GM23338 (cell line): ENCODE measurements around the gene TMEM143. TPM values are rescaled to one million over a fixed set of nuclear protein-coding genes. Genes with fewer than 3 reads are reported as not detected.

ENCODE experiments used
- ATAC-seq: fragments of 200-7000 bp; cut with Tn5 transposase; 3 replicates; pipeline ENCODE4 v1.9.1; 2020
- DNase-seq: peaks from one replicate; pipeline ENCODE4 v3.0.0-alpha.2; 2015; ENCODE audit warnings: low spot score
- H2AFZ ChIP-seq: fragments of 200-600 bp; sonication (generic); 2 replicates; pipeline ENCODE4 v1.8.0; 2016; ENCODE audit warnings: antibody characterized with exemption, mild to moderate bottlenecking, moderate library complexity
- H3F3A ChIP-seq: fragments of 200-600 bp; sonication (generic); replicated peaks from 2 replicates; pipeline ENCODE4 v1.8.0; 2017; ENCODE audit warnings: antibody characterized with exemption, mixed run types, low read depth
- H3K27ac ChIP-seq: fragments of 200-600 bp; sonication (generic); 2 replicates; pipeline ENCODE4 v1.6.1; 2016; ENCODE audit warnings: low read depth
- H3K27me3 ChIP-seq: fragments of 200-600 bp; sonication (generic); 2 replicates; pipeline ENCODE4 v1.8.0; 2016; ENCODE audit warnings: mild to moderate bottlenecking, mixed run types, moderate library complexity; ENCODE audit not compliant: insufficient read depth
- H3K36me3 ChIP-seq: fragments of 200-600 bp; sonication (generic); 2 replicates; pipeline ENCODE4 v1.8.0; 2016; ENCODE audit warnings: mild to moderate bottlenecking; ENCODE audit not compliant: insufficient read depth
- H3K4me1 ChIP-seq: fragments of 200-600 bp; sonication (generic); 2 replicates; pipeline ENCODE4 v1.8.0; 2016; ENCODE audit warnings: mild to moderate bottlenecking, moderate library complexity; ENCODE audit not compliant: insufficient read depth
- H3K4me2 ChIP-seq: fragments of 200-600 bp; sonication (generic); 2 replicates; pipeline ENCODE4 v1.7.1; 2017; ENCODE audit warnings: mixed run types
- H3K4me3 ChIP-seq: fragments of 200-600 bp; sonication (generic); 2 replicates; pipeline ENCODE4 v1.6.1; 2016; ENCODE audit warnings: mixed run types
- H3K79me2 ChIP-seq: fragments of 200-600 bp; sonication (generic); replicated peaks from 2 replicates; pipeline ENCODE4 v1.8.0; 2017; ENCODE audit warnings: mild to moderate bottlenecking; ENCODE audit not compliant: insufficient read depth
- H3K9me2 ChIP-seq: fragments of 200-600 bp; sonication (generic); 2 replicates; pipeline ENCODE4 v1.8.0; 2017; ENCODE audit not compliant: insufficient read depth
- H4K20me1 ChIP-seq: fragments of 200-600 bp; sonication (generic); replicated peaks from 2 replicates; pipeline ENCODE4 v1.8.0; 2017; ENCODE audit warnings: mild to moderate bottlenecking; ENCODE audit not compliant: insufficient read depth
- H3K27ac Mint-ChIP-seq: 2 replicates; pipeline ENCODE4 v1.8.0; 2020; ENCODE audit warnings: inconsistent platforms, mild to moderate bottlenecking, moderate library complexity, mixed read lengths
- H3K27me3 Mint-ChIP-seq: 3 replicates; pipeline ENCODE4 v1.8.0; 2022; ENCODE audit warnings: low read depth, mild to moderate bottlenecking, moderate library complexity, mixed read lengths, inconsistent platforms; ENCODE audit not compliant: insufficient read depth, poor library complexity
- H3K36me3 Mint-ChIP-seq: 3 replicates; pipeline ENCODE4 v1.8.0; 2021; ENCODE audit warnings: low read depth, mild to moderate bottlenecking, inconsistent platforms, moderate library complexity, mixed read lengths
- H3K4me1 Mint-ChIP-seq: 3 replicates; pipeline ENCODE4 v1.8.0; 2020; ENCODE audit warnings: mild to moderate bottlenecking, inconsistent platforms, mixed read lengths
- H3K4me3 Mint-ChIP-seq: 3 replicates; pipeline ENCODE4 v1.8.0; 2021; ENCODE audit warnings: moderate library complexity, mild to moderate bottlenecking, inconsistent platforms, mixed read lengths
- H3K9me3 Mint-ChIP-seq: 3 replicates; pipeline ENCODE4 v1.8.0; 2020; ENCODE audit warnings: moderate library complexity, mild to moderate bottlenecking, inconsistent platforms, mixed read lengths
- CREB1 ChIP-seq: fragments of 250-450 bp; sonication (Bioruptor Pico); IDR thresholded peaks from 2 replicates; pipeline ENCODE4 v1.5.0; 2020; ENCODE audit warnings: low read depth, mild to moderate bottlenecking, moderate library complexity
- CTCF ChIP-seq, 2 experiments: fragments of 200-600 bp in 1 of 2; sonication (generic) in 1 of 2; conservative IDR thresholded peaks; 2 replicates each; pipeline versions ENCODE4 v1.5.1 to v1.6.1; 2016 to 2017; ENCODE audit warnings: antibody characterized with exemption in 2 of 2, low read depth in 2 of 2, mild to moderate bottlenecking in 2 of 2, moderate library complexity in 1 of 2
- ETS1 ChIP-seq: IDR thresholded peaks from 2 replicates; pipeline ENCODE4 v1.6.1; 2016; ENCODE audit warnings: antibody characterized with exemption
- EZH2 ChIP-seq: fragments of 200-600 bp; sonication (generic); IDR thresholded peaks from one replicate; pipeline ENCODE4 v1.8.0; 2017; ENCODE audit warnings: antibody characterized with exemption, mild to moderate bottlenecking, low read depth; ENCODE audit not compliant: unreplicated experiment
- EZH2phosphoT487 ChIP-seq: fragments of 200-600 bp; sonication (generic); IDR thresholded peaks from one replicate; pipeline ENCODE4 v1.8.1; 2018; ENCODE audit warnings: antibody characterized with exemption; ENCODE audit not compliant: unreplicated experiment
- JUNB ChIP-seq: IDR thresholded peaks from one replicate; pipeline ENCODE4 v1.6.1; 2016; ENCODE audit warnings: antibody characterized with exemption; ENCODE audit not compliant: unreplicated experiment
- NANOG ChIP-seq: IDR thresholded peaks from 2 replicates; pipeline ENCODE4 v1.6.1; 2016; ENCODE audit warnings: antibody characterized with exemption, borderline replicate concordance
- POLR2AphosphoS5 ChIP-seq: IDR thresholded peaks from 2 replicates; pipeline ENCODE4 v1.6.1; 2016; ENCODE audit warnings: antibody characterized with exemption, low read depth
- REST ChIP-seq: IDR thresholded peaks from one replicate; pipeline ENCODE4 v1.6.1; 2018; ENCODE audit warnings: antibody characterized with exemption; ENCODE audit not compliant: unreplicated experiment
- ZNF331 ChIP-seq: fragments of 250-450 bp; sonication (Bioruptor Pico); IDR thresholded peaks from 2 replicates; pipeline ENCODE4 v1.5.0; 2020; ENCODE audit warnings: low read depth, mild to moderate bottlenecking, moderate library complexity
- polyA plus RNA-seq: library from polyadenylated mRNA; unstranded; fragments of >200 nt; fragmentation: Nextera tagmentation; extraction: Ambion mirVana; gene quantifications from 2 replicates; pipeline ENCODE4 v1.2.1, GENCODE V29; 2016
- total RNA-seq: library from RNA; depleted of rRNA; stranded (reverse); fragments of >200 nt; shearing (Covaris generic); gene quantifications from 2 replicates; pipeline ENCODE4 v1.2.3, GENCODE V29; 2014

Gene TMEM143
- total and polyA plus RNA-seq, 2 experiments from 2014 or later: 12.8 to 15.0 TPM

- no peak for TF ChIP-seq CTCF (conservative IDR thresholded peaks at IDR 0.05; ENCODE audit: low read depth in 2 of 2)
- no peak for TF ChIP-seq JUNB
- TF ChIP-seq REST: no peak
- no peak for TF ChIP-seq CREB1
- no peak for TF ChIP-seq ETS1
Measured at GRCh38 chr19:48405850-48406249, 42.1 kb upstream of the TMEM143 start (continued).

- H2AFZ ChIP-seq: no peak overlapping the region
- no peaks in the 10 kb centered on the region; the same call in 1 of the 2 replicates for H3K36me3 ChIP-seq
- peaks cover 40% of the 10 kb centered on the region for H3K4me1 Mint-ChIP-seq
- no peak overlapping the region for H3K27ac ChIP-seq
- peaks cover 2% of the 10 kb centered on the region; the same call in 1 of the 3 replicates for H3K9me3 Mint-ChIP-seq
- H3K36me3 Mint-ChIP-seq: peaks cover 12% of the 10 kb centered on the region
- H3K4me2 ChIP-seq: no peak overlapping the region
- peaks cover 17% of the 10 kb centered on the region for H3K79me2 ChIP-seq
- no peak overlapping the region for H3K4me3 ChIP-seq
- H3K27me3 Mint-ChIP-seq: peaks cover 13% of the 10 kb centered on the region
- H3K27ac Mint-ChIP-seq: no peak overlapping the region
- H3F3A ChIP-seq: peaks cover 17% of the 10 kb centered on the region
- DNase-seq (no peak), ATAC-seq (no peak)
- H4K20me1 ChIP-seq: no peaks in the 10 kb centered on the region; the same call in 1 of the 2 replicates
- H3K4me3 Mint-ChIP-seq: no peak overlapping the region; the same call in 2 of the 3 replicates
- no peaks in the 10 kb centered on the region for H3K27me3 ChIP-seq
- peaks cover 46% of the 10 kb centered on the region for H3K4me1 ChIP-seq
- H3K9me2 ChIP-seq: no peaks in the 10 kb centered on the region
- no peak for TF ChIP-seq NANOG
- no peak for TF ChIP-seq ETS1
- no peak for TF ChIP-seq EZH2phosphoT487
- TF ChIP-seq POLR2AphosphoS5: no peak
- TF ChIP-seq EZH2: no peak
- TF ChIP-seq CREB1: no peak
- TF ChIP-seq ZNF331: no peak
Measured at GRCh38 chr19:48405010-48405659, 41.4 kb upstream of the TMEM143 start.
